Measurements from ENCODE around the gene GBX1.

The GBX1 gene

GRCh38 chr7:151168003-151168786 lies 701 bp upstream of the GBX1 start:
- peak; percentile 75 for TF ChIP-seq CTCF (conservative IDR thresholded peaks at IDR 0.05; ENCODE audit: low read depth)
- no peak for DNase-seq (ENCODE audit: low spot score)
- CTCF ChIA-PET = interaction anchor here (0.5 to 0.7 kb wide), 2 partner anchors 145 to 288 kb away, joined by 3 to 4 read pairs; no protein-coding TSS in a partner anchor
- no peak overlapping the region for H3K27ac ChIP-seq
- POLR2A ChIA-PET (ENCODE audit: low non-redundant PET) = no interaction called here

GRCh38 chr7:151166629-151167196 lies 781 bp downstream of the GBX1 start:
- TF ChIP-seq CTCF (conservative IDR thresholded peaks at IDR 0.05; ENCODE audit: low read depth) = no peak
- ChIA-PET POLR2A (ENCODE audit: low non-redundant PET) (no interaction called here), CTCF (interaction anchor here (0.9 kb wide), 1 partner anchor 42 kb away, joined by 3 read pairs; no protein-coding TSS in a partner anchor)
- no peak for DNase-seq (ENCODE audit: low spot score)
- H3K27ac ChIP-seq = no peak overlapping the region

GRCh38 chr7:151161757-151162156 lies 5.7 kb downstream of the GBX1 start:
- no peak for DNase-seq (ENCODE audit: low spot score)
- H3K27ac ChIP-seq = no peak overlapping the region
- POLR2A ChIA-PET (ENCODE audit: low non-redundant PET) = no interaction called here
- CTCF ChIA-PET = no interaction called here
- TF ChIP-seq CTCF (conservative IDR thresholded peaks at IDR 0.05; ENCODE audit: low read depth) = no peak

- no peak overlapping the region for H3K27ac ChIP-seq
- POLR2A ChIA-PET (ENCODE audit: low non-redundant PET) = no interaction called here
- DNase-seq (ENCODE audit: low spot score) = peak; percentile 29
- CTCF ChIA-PET = no interaction called here
- no peak for TF ChIP-seq CTCF (conservative IDR thresholded peaks at IDR 0.05; ENCODE audit: low read depth)
These were observed 9.7 kb downstream of the GBX1 start for GRCh38 chr7:151157645-151158329.

- ChIA-PET CTCF (interaction anchor here (0.8 kb wide), 1 partner anchor 26 kb away, joined by 3 read pairs; no protein-coding TSS in a partner anchor), POLR2A (ENCODE audit: low non-redundant PET) (no interaction called here)
- no peak for DNase-seq (ENCODE audit: low spot score)
- no peak for TF ChIP-seq CTCF (conservative IDR thresholded peaks at IDR 0.05; ENCODE audit: low read depth)
- H3K27ac ChIP-seq = no peak overlapping the region
These were observed 14.6 kb downstream of the GBX1 start for GRCh38 chr7:151152643-151153513.

GRCh38 chr7:151150388-151150787 lies 17.1 kb downstream of the GBX1 start:
- H3K27ac ChIP-seq = no peak overlapping the region
- no peak for DNase-seq (ENCODE audit: low spot score)
- no peak for TF ChIP-seq CTCF (conservative IDR thresholded peaks at IDR 0.05; ENCODE audit: low read depth)
- POLR2A ChIA-PET (ENCODE audit: low non-redundant PET) = no interaction called here
- CTCF ChIA-PET = interaction anchor here (0.6 kb wide), 1 partner anchor 70 kb away, joined by 3 read pairs; the partner anchor contains the start of gene FASTK

All from RWPE1 (cell line).